ENCODE data around the gene LAMC3.
"Not testable (repeated sequence)": the region's sequence is repeated elsewhere in the genome, so short reads cannot be mapped to it uniquely, and the experiment has no call there.

Gene LAMC3

DNA sequence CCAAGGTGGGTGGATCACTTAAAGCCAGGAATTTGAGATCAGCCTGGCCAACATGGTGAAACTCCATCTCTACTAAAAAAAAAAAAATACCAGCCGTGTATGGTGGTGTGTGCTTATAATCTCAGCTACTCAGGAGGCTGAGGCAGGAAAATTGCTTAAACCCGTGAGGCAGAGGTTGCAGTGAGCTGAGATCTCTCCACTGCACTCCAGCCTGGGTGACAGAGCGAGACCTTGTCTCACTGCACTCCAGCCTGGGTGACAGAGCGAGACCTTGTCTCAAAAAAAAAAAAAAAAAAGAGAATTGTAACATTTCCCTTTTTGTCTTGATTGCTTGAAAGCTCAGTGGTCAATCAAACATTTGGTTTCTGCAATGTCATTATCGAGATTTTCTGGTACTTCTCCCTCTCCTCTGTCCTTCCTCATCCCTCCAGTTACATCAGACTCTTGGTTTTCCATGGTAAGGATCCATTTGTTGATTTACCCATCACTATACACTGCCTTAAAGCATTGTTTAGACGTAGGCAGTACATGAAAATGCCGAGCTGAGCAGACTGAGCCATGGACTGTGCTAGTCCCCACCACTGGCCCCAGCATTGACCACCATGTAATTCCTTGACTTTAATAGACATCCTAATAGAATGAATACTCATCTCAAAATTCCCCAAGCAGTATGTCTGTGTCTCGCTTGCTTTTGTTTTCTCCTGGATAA, 75.8 kb downstream of the LAMC3 start:
- DNase-seq, result no peak

DNA sequence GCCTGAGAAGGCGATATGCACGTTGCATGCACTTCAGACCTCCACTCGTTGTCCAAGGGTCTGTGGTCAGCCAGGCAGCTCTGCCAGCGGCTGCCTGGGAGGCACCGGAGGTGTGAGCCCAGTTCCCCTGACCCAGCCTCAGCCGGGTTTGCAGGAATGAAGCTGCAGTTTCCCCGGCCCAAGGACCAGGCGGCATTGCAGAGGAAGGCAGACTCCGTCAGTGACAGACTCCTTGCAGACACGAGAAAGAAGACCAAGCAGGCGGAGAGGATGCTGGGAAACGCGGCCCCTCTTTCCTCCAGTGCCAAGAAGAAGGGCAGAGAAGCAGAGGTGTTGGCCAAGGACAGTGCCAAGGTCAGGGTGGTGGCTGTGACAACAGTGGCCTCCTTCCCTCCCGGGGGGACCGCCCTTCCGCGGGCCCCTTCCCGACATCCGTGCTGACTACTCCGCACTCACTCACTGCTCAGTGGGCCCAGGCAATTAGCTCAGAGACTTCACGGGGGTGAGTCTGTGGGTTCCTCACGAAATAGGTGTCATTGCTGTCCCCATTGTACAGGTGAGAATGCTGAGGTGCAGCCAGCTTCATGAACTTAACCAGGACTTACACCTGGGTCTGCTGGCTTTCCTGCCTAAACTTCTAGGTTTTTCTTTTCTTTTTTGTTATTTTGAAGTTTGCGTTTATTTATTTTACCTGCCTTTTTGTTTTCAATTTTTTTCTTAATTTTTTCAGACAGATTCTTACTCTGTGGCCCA, 76.6 kb downstream of the LAMC3 start:
- DNase-seq, result no peak

DNA sequence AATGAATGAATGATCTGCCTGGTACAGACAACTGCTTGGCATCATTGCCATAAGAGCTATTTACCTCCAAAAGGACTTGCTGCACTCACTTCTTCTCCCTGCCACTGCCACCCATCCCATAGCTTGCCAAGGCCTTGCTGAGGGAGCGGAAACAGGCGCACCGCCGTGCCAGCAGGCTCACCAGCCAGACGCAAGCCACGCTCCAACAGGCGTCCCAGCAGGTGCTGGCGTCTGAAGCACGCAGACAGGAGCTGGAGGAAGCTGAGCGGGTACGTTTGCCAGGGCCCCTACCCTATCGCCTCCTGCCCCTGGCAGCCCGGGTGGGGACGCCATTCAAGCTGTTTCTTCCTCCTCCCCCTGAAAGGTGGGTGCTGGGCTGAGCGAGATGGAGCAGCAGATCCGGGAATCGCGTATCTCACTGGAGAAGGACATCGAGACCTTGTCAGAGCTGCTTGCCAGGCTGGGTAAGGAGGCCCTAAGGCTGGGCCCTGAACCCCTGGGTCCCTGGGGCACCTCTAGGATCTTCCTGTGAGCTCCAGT, 78.5 kb downstream of the LAMC3 start:
- no peak for DNase-seq

DNA sequence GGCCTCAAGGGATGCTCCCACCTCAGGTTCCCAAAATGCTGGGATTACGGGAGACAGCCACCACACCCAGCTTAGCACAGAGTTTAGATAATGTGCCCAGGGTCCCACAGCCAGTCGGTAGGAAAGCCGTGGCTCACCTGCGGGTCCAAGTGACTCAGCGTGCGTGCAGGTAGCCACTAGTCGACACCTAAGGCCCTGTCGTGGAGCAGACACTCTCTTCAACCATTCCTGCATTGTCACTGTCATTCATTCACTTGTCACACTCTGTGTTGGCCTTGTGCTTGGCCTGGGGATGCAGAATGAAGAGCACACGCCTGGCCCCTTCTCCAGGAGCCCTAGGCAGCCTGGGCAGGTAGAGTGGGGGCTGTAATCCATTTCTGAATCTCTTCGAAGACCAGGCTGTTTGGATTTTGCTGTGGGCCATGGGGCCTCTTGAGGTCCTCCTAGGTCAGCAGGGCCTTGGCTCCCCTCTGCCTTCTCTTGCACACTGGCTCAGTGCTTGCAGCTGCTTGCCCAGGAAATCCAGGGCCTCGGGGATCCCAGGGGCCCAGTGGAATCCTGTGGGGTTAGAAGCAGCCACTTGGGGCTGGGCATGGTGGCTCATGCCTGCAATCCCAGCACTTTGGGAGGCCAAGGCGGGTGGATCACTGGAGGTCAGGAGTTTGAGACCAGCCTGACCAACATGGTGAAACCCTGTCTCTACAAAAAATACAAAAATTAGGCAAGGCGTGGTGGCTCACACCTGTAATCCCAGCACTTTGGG, 81.2 kb downstream of the LAMC3 start:
- DNase-seq, result no peak

DNA sequence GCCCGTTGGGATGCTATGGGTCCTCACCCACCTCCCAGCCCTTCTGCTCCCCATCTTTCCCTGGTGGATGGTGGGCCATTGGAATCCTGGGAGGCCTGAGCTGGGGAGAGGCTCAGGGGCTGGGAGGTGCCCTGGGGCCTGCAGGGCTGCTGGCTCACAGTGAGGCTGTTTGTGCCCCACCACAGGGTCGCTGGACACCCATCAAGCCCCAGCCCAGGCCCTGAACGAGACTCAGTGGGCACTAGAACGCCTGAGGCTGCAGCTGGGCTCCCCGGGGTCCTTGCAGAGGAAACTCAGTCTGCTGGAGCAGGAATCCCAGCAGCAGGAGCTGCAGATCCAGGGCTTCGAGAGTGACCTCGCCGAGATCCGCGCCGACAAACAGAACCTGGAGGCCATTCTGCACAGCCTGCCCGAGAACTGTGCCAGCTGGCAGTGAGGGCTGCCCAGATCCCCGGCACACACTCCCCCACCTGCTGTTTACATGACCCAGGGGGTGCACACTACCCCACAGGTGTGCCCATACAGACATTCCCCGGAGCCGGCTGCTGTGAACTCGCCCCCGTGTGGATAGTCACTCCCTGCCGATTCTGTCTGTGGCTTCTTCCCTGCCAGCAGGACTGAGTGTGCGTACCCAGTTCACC, 82.5 kb downstream of the LAMC3 start:
- no peak for DNase-seq

DNA sequence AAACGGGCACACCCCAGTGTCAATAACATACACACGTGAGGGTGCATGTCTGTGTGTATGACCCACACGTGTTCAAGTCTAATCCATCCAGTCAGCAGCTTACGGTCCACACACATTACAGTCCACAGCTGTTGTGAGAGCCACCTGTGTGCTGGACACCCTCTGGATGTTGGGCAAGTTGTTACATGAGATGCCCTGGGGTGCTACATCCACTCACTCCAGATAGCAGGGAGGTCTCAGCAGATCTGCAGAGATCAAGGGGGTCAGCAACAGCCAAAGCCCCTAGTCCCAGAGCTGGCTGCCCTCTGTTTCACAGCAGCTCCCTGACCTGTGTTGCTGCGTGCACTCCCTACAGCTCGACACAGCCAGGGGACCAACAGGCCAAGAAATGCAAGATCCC, 83.1 kb downstream of the LAMC3 start:
- DNase-seq, result no peak

DNA sequence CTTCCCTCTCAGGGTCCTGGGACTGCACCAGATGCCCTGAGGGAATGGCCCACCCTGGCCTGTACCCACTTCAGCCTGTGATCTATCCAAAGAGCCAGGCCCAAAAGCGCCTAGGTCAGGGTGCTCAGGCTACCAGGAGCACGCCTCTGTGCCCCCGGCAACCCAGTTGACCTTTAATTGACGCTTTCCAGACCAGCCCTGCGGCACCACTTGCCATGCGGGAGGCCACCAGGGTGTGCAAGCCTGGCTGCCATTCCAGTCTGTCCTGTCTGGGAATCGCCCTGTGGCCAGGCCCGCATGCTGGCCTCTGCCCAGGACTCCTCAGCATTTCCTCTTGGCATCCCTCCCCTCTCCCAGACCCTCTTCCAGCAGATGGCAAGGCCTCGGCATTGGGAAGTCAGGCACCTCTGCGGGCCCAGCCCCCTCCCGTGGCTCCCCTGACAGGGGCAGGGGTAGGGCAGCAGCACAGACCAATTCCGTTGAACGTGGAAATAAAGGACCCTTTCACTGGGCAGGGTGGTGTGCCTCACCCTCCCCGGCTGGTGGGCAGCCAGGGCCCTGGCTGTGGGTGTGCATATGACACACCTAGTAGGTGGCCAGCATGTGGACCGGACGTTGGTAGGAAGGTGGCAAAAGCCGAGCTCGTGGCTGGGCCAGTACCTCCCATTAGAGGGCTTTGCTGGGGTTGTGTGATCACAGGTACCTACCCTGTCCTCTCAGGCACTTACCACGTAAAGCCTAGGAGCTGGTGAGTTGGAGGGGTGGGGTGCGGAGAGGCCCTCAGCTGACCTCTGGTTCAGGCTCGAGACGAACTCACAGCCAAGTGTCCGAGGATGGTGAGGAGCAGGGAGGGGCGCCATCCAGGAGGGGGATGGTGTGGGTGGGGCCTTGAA, 83.8 kb downstream of the LAMC3 start:
- DNase-seq, result no peak

DNA sequence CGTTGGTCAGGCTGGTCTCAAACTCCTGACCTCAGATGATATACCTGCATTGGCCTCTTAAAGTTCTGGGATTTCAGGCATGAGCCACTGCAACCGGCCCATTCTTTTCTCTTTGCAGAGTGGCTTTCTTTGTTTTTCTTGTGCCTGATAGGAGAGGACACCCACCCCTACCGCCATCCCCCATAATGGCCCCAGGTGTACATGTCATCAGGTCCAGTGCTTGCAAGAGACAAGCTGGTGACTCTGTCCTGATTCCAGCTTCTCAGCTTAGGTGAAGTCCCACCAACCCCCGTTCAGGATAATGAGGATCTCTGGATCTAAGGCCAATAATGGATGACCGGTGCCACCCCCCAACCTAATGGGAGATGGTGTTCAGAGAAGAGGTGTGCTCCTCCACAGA, 85.0 kb downstream of the LAMC3 start:
- DNase-seq, result no peak

DNA sequence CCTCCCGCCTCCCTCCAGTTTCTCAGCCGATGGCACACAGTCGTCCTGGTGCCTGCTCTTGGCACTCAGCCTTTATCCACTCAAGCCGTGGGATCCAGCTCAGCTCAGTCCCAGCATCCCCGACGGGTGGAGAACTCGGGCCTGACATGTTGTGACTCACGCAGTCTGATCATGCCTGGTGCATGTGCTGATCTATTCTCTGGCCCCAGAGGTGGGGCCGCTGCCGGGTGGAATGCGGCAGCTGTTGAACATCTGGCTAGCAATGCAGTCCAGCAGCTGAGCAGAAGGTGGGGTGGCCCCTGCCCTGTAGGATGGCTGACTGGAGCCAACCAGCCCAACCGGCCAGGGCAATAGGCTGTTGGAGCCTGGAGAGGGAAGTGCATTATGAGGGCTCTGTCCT, 85.6 kb downstream of the LAMC3 start:
- DNase-seq, result no peak

DNA sequence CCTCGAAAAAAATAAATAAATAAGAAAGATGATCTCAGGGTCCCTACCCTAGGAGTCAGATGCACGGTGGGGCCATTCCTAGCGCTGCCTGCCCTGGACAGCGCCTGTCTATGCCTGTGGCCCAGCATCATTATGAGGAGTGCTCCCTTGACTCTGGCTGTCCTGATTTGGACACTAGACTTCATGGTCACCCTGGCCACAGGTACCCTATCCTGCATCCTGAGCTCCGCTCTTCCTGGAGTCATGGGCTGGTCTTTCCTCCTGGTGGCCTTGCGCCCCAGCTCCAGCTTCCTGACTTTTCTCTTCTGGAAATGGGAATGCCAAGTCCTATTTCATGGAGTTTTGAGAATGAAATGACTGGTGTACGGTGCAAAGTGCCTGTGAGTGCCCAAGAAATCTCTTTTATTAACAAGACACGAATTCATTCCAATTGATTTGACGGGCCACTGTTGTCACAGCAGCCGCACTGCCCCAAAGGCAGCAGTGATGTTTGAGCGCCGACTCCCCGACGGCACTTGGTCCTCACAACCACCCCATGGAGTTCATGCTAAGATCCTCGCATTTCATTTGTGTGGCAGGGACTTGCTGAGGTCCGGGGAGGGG, 86.8 kb downstream of the LAMC3 start:
- no peak for DNase-seq

DNA sequence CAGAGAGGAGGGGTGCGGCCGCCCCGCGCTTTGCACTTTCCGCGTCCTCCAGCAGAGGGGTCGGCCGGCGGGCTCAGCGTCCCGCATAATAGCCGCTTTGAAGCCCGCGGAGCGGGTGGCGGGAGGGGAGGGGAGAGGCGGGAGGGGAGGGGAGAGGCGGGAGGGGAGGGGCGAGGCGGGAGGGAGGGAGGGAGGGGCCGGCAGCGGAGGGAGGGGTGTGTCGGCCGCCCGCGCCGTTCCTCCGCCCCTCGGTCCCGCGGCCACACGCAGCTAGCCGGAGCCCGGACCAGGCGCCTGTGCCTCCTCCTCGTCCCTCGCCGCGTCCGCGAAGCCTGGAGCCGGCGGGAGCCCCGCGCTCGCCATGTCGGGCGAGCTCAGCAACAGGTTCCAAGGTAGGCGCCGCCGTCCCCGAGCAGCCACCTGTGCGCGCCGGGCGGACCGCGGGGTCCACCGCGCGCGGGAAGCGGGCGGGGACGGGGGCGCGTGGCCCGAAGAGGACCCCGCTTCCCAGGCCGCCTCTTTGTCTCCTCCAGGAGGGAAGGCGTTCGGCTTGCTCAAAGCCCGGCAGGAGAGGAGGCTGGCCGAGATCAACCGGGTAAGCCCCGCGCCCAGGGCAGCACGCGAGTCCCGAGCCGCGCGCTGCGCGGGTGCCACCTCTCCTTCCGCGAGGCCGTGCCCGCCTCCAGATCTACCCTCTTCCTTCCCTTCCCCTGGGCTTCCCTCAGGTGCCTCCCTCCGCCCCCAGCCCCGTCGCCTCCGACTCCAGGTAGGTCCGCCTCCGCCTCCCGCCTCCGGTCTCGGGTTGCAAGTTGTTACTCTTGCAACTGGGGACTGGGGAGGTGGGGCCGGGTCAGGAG, 87.5 kb downstream of the LAMC3 start, which contains the start of gene AIF1L:
Gene AIF1L, plus strand, starts transcription at position 263 of the 857 bp plus-strand sequence. Its CDS starts 99 bp downstream, at position 362.
- peak; percentile 27 for DNase-seq

DNA sequence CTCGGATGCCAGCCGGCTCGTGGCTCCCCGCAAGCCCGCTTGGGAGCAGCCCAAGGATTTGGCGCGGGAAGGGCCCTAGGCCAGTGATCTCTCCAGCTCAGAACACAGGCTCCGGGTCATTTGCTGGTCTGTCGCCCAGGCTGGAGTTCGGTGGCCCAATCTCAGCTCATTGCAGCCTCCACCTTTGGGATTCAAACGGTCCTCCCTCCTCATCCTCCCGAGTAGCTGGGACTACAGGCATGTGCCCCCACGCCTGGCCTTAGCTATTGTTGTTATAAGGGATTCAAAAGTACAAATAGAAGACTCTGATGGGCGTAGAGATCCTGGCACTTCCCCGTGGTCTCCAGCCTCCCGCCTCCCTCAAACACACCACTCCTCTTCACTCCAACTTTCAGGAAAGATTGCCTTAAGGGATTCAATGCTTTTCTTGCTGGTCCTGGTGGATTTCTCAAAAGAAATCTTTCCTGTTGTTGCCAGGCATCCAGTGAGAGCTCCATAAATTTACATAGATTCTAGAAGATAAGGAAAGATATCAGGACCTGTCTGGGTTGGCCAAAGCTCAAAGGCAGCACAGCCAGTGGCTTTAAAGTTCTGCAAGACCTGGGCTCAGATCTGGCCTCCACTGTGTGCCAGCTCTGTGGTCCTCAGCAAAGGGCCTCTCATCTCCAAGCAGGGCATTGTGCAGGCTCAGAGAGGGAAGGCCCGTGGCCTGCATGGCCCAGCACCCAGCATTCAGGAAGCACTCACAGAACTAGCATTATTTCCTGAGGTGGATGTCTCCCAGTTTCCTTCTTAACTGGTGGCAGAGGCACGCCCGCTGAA, 88.4 kb downstream of the LAMC3 start:
- no peak for DNase-seq

DNA sequence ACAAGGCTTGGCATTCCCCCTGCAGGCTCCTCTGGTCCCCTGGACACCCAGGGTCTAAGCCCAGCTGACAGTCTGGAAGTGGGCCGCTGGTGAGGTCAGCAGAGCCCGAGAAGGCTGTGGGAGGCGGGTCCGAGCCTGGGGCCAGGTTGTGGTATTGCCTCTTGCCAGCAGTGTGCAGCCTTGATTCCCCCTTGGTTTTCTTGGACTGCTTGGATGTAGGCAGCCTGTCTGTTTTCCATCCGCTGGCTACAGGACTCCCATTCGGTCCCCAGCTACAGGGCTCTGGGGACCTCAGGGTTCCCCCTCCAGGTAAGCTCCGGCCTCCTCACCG, 88.9 kb downstream of the LAMC3 start:
- DNase-seq, result no peak

DNA sequence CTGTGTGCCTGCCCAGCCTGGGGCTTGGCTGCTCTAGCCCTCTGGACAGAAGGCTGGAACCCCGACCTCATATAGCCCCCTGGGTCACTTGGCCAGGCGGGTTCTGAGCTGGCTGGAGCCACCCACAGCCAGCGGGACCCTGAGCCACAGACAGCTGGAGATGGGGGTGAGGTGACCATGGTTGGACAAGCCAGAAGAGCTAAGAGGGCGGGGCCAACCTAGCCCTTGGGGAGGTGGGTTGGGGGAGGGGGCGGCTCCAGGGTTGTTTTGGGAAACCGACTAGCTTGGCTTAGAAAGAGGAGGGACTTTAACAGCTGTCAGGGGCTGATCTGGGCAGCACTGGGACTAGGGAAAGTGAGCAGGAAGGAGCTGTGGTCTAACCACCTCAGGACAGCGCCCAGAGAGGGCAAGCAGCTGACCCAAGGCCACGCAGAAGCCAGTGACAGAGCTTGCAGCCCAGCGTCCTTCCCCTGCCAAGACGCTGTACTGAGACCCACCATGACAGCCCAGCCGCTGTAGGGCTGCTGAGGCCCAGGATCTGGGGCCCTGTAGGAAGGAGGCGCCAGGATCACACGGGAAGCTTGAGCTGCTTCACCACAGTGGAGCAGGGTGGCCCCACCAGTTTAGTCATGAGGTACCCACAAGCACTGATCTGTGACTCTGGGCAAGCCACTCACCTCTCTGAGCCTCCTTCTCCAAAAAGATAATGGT, 89.6 kb downstream of the LAMC3 start:
- DNase-seq, result no peak

DNA sequence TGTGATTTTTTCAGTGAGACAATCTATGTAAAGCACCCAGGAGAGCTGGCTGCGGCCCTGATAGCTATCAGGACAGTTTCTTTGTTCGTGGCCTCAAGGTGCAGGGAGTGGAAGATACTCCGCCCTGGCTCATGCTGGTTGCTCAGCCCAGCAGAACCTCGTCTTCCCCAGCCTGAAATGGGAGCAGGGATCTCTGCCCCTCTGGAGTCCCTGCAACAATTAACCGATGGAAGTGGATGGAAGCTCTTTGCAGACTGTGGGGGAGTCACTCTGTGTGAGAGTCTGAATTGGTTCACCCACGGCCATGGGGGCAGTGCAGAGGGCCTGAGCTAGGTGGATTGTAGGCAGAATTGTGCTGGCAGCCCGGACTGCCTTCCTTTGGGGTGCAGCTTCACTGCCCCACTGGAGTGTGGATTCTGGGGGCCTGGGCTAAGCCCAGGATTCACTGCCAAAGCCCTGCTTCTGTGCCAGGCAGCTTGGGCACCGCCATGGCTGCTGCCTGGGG, 90.2 kb downstream of the LAMC3 start:
- no peak for DNase-seq

DNA sequence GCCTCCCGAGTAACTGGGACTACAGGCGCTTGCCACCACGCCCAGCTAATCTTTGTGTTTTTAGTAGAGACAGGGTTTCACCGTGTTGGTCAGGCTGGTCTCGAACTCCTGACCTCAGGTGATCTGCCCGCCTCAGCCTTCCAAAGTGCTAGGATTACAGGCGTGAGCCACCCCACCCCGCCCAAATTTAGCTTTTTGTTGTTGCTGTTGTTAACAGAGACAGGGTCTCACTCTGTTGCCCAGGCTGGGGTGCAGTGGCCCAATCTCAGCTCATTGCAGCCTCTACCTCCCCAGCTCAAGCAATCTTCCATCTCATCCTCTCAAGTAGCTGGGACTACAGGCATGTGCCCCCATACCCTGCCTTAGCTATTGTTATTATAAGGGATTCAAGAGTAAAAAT, 90.9 kb downstream of the LAMC3 start:
- DNase-seq, result not testable (repeated sequence)

DNA sequence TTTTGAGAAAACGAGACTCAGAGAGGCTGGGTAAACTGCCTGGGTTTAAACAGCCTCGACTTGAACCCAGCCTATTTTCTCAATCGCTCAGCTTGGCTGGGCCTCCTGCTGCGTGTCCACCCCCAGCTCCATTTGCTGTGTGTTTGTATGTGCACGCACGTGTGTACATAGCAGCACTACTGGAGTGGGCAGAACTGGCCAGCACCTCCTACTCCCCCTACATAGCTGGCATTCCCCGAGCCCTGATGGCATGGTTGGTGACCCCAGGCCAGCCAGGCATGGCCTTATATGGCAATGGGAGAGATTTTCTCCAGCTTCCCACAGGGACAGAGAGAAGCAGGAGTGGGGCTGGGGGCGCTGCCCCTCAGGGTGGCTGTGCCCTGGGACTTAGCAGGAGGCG, 91.5 kb downstream of the LAMC3 start:
- DNase-seq, result no peak

DNA sequence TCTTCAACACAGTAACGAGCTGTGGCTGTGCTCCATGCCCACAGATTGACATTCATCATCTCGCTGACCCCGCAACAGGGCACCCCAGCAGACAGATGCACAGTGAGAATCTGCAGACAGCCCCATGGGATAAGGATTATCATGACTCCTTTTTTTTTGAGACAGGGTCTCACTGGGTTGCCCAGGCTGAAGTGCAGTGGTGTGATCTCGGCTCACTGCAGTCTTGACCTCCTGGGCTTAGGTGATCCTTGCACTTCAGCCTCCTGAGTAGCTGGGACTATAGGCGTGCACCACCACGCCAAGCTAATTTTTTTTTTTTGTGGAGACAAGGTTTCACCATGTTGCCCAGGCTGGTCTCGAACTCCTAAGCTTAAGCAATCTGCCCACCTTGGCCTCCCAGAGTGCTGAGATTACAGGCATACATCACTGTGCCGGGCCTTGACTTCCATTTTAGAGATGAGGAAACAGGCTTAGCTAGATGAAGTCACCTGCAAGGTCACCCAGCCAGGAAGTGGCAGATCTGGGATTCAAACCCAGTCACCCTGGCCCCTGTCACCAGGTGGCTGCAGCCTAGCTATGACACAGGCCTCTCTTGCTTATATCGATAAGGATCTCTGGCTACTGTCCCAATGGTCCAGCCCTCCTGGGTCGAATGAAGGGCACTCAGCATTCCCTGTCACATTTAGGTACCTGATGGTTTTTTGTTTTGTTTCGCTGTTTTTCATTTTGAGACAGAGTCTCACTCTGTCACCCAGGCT, 92.4 kb downstream of the LAMC3 start:
- DNase-seq, result no peak
